Testis (tissue), 2 donors: ENCODE results near the gene SP2.

Source experiments
- CTCF ChIP-seq, 3 experiments: fragments of 450-650 bp in 2 of 3; fragments of 200-600 bp in 1 of 3; sonication (generic) in 1 of 3; IDR thresholded peaks; one replicate each; pipeline ENCODE4 v1.5.1; 2016 to 2019; ENCODE audit warnings: antibody characterized with exemption in 3 of 3, mild to moderate bottlenecking in 2 of 3, moderate library complexity in 1 of 3
- POLR2A ChIP-seq: fragments of 450-650 bp; IDR thresholded peaks from one replicate; pipeline ENCODE4 v1.6.1; 2017; ENCODE audit warnings: antibody characterized with exemption, mild to moderate bottlenecking, moderate library complexity

- no peak for TF ChIP-seq CTCF (IDR thresholded peaks at IDR 0.05)
- no peak for TF ChIP-seq POLR2A
Observed at GRCh38 chr17:47949946-47950345, 53.9 kb downstream of the SP2 start.
